ENCODE results near the gene CD28. TPM values are rescaled to one million over a fixed set of nuclear protein-coding genes. Genes with fewer than 3 reads are reported as not detected.
"Not testable (repeated sequence)": the region's sequence is repeated elsewhere in the genome, so short reads cannot be mapped to it uniquely, and the experiment has no call there.

The CD28 gene
- total RNA-seq, 2 donors from 2014 or later: 0.05 to 0.51 TPM

DNA sequence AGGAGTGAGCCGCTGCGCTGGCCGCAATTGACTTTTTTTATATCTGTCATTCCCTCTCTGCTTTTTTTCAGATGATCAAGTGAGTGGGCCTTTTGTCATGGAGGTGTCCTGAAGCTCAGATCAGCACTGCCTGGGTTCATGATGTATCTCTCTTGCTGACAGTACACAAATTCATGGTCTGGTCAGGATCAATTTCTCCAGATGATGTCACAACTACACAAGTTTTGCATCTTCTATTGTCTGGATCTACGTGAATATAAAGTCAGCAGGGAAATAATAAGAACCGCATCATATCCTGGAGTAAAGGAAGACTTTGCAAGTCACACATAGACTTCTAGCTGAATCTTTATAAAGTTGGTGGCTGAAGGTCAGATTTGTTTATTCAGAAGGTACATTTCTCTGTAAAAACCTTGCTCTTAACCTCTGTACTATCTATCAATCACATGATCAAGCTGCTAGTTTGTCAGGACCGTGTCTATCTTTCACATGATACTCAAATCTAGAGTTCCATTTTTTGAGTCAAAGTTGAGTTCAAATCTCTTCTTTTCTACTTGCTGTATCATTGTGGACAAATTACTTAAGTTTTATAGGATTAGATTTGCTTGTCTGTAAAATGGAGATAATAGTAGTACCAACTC lies 13.1 kb upstream of the CD28 start:
- 86% methylated on average over 6 of the region's 6 CpGs for WGBS
- H3K27ac ChIP-seq: peak overlapping the region in 1 of 2 donors; percentile 51
- no peaks in the 10 kb centered on the region for H3K27me3 ChIP-seq (replicated peaks; ENCODE audit: insufficient read depth)
- H3K4me3 ChIP-seq: no peak overlapping the region
- no peak for DNase-seq (ENCODE audit: low spot score)
- no peaks in the 10 kb centered on the region for H3K36me3 ChIP-seq
- H3K4me1 ChIP-seq (replicated peaks): no peaks in the 10 kb centered on the region
- intact Hi-C loops (cut with DNase I): no loop called here
- H3K9me3 ChIP-seq: no peaks in the 10 kb centered on the region
- TF ChIP-seq, protein P1, sequence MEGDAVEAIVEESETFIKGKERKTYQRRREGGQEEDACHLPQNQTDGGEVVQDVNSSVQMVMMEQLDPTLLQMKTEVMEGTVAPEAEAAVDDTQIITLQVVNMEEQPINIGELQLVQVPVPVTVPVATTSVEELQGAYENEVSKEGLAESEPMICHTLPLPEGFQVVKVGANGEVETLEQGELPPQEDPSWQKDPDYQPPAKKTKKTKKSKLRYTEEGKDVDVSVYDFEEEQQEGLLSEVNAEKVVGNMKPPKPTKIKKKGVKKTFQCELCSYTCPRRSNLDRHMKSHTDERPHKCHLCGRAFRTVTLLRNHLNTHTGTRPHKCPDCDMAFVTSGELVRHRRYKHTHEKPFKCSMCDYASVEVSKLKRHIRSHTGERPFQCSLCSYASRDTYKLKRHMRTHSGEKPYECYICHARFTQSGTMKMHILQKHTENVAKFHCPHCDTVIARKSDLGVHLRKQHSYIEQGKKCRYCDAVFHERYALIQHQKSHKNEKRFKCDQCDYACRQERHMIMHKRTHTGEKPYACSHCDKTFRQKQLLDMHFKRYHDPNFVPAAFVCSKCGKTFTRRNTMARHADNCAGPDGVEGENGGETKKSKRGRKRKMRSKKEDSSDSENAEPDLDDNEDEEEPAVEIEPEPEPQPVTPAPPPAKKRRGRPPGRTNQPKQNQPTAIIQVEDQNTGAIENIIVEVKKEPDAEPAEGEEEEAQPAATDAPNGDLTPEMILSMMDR (IDR thresholded peaks at IDR 0.05): no peak
- TF ChIP-seq POLR2AphosphoS5 (IDR thresholded peaks at IDR 0.05): peak; percentile 19

DNA sequence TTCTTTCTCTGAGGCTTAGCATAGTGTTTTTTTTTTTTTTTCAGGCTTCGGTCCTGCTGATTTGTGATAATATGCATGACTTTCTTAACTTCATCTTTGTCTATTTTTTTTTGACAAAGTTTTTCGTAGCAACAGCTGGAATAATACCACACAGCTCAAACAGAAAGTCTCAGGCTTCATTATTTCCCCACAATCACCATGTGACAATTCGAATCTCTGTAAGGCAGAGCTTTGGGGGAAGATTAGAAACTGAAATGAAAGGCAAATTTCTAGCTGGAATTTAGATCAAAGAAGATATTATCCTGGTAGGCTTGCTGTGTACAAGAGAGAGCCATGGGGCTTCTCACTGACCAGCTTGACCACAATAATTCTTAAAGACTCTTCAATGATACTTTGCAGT lies 12.2 kb upstream of the CD28 start:
- WGBS: 78% methylated on average over 3 of the region's 3 CpGs
- Histone ChIP-seq H3K27me3 (replicated peaks; ENCODE audit: insufficient read depth) (no peaks in the 10 kb centered on the region), H3K4me3 (no peak overlapping the region), H3K27ac (no peak overlapping the region), H3K36me3 (no peaks in the 10 kb centered on the region), H3K4me1 (replicated peaks) (no peaks in the 10 kb centered on the region), H3K9me3 (no peaks in the 10 kb centered on the region)
- intact Hi-C loops (cut with DNase I): no loop called here
- TF ChIP-seq, protein P1 (IDR thresholded peaks at IDR 0.05): no peak
- TF ChIP-seq POLR2A (IDR thresholded peaks at IDR 0.05) (no peak), POLR2AphosphoS5 (IDR thresholded peaks at IDR 0.05) (no peak)
- no peak for DNase-seq (ENCODE audit: low spot score)

DNA sequence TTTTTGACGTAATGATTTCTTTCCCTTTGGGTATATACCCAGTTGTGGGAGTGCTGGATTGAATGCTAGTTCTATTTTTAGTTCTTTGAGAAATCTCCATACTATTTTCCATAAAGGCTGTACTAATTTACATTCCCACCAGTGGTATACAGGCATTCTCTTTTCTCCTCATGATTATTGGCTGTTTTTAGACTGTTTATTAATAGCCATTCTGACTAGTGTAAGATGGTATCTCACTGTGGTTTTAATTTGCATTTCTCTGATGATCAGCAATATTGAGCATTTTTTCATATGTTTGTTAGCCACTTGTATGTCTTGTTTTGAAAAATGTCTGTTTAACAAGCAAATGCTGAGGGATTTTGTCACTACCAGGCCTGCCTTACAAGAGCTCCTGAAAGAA lies 9.2 kb upstream of the CD28 start:
- WGBS: 100% methylated on average over 1 of the region's 1 CpG
- intact Hi-C loops (cut with DNase I): no loop called here
- Histone ChIP-seq H3K36me3 (no peaks in the 10 kb centered on the region), H3K4me3 (no peak overlapping the region), H3K4me1 (replicated peaks) (no peaks in the 10 kb centered on the region), H3K27me3 (replicated peaks; ENCODE audit: insufficient read depth) (no peaks in the 10 kb centered on the region), H3K27ac (no peak overlapping the region), H3K9me3 (no peaks in the 10 kb centered on the region)
- DNase-seq (ENCODE audit: low spot score): no peak
- TF ChIP-seq POLR2A (IDR thresholded peaks at IDR 0.05) (no peak), POLR2AphosphoS5 (IDR thresholded peaks at IDR 0.05) (no peak)
- TF ChIP-seq, protein P1 (IDR thresholded peaks at IDR 0.05): no peak

DNA sequence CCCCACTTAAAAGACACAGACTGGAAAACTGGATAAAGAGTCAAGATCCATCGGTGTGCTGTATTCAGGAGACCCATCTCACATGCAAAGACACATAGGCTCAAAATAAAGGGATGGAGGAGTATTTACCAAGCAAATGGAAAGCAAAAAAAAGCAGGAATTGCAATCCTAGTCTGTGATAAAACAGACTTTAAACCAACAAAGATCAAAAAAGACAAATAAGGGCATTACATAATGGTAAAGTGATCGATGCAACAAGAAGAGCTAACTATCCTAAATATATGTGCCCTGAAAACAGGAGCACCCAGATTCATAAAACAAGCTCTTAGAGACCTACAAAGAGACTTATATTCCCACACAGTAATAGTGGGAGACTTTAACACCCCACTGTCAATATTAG lies 8.7 kb upstream of the CD28 start:
- 90% methylated on average over 2 of the region's 2 CpGs for WGBS
- DNase-seq (ENCODE audit: low spot score); H3K4me1 ChIP-seq (replicated peaks); intact Hi-C loops (cut with DNase I); H3K36me3 ChIP-seq; H3K27ac ChIP-seq; H3K4me3 ChIP-seq; H3K27me3 ChIP-seq (replicated peaks; ENCODE audit: insufficient read depth); H3K9me3 ChIP-seq: not testable (repeated sequence)

DNA sequence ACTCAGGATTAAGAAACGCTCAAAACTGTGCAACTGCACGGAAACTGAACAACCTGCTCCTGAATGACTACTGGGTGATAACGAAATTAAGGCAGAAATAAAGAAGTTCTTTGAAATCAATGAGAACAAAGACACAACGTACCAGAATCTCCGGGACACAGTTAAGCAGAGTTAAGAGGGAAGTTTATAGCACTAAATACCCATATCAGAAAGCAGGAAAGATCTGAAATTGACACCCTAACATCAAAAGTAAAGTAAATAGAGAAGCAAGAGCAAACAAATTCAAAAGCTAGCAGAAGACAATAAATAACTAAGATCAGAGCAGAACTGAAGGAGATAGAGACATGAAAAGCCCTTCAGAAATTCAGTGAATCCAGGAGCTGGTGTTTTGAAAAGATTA lies 8.0 kb upstream of the CD28 start:
- 45% methylated on average over 5 of the region's 5 CpGs for WGBS
- DNase-seq (ENCODE audit: low spot score); H3K36me3 ChIP-seq; H3K4me1 ChIP-seq (replicated peaks); H3K27ac ChIP-seq; H3K4me3 ChIP-seq; intact Hi-C loops (cut with DNase I); H3K27me3 ChIP-seq (replicated peaks; ENCODE audit: insufficient read depth); H3K9me3 ChIP-seq: not testable (repeated sequence)

DNA sequence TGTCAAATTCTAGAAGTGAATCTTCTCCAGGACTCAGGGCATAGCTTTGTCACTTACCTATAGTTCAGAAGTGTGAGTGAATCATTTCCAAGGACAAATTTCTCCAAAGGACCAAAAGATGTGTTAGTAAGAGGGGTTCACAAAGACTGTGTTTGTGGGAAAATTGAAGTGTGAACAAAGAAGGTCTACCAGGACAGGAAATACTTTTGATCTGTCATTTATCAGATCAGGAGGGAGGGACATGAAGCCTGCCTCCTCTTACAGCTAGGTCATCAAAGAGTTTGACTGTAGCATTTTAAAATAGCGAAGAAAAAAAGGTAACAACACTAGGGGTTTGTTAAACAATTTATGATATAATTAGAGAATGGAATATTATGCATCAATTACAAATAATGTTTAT lies 2.0 kb upstream of the CD28 start:
- intact Hi-C loops (cut with DNase I): no loop called here
- H3K36me3 ChIP-seq: no peaks in the 10 kb centered on the region

More for the DNA sequence above, 2.0 kb upstream of the CD28 start:
- Histone ChIP-seq H3K27ac (no peak overlapping the region), H3K9me3 (no peaks in the 10 kb centered on the region), H3K4me1 (replicated peaks) (no peaks in the 10 kb centered on the region), H3K27me3 (replicated peaks; ENCODE audit: insufficient read depth) (no peaks in the 10 kb centered on the region), H3K4me3 (no peak overlapping the region)
- 83% methylated on average over 1 of the region's 1 CpG for WGBS
- TF ChIP-seq POLR2AphosphoS5 (IDR thresholded peaks at IDR 0.05) (no peak), POLR2A (IDR thresholded peaks at IDR 0.05) (no peak)
- TF ChIP-seq, protein P1 (IDR thresholded peaks at IDR 0.05): no peak
- no peak for DNase-seq (ENCODE audit: low spot score)

Data from prostate gland (tissue), 2 donors.